Adipose tissue (tissue), 3 donors: ENCODE results near the gene DNAJC2. TPM values are rescaled to one million over a fixed set of nuclear protein-coding genes. Genes with fewer than 3 reads are reported as not detected.
A peak's percentile ranks its signal among the peaks of the same experiment; 100 is the strongest.

ENCODE experiments used
- H3K27ac ChIP-seq: one replicate; pipeline ENCODE4 v1.5.1; 2013; ENCODE audit warnings: low read depth, low read length
- WGBS, 3 donors: extraction: QIAGEN DNeasy Blood & Tissue Kit; methylation state at CpG; one replicate each; pipeline ENCODE4 v1.1.7; 2013; 5-methylcytosine and 5-hydroxymethylcytosine counted together
- polyA plus RNA-seq, 3 donors: library from polyadenylated mRNA; stranded (reverse); fragments of 200-250 nt; gene quantifications; one replicate each; pipeline ENCODE4 v1.2.3, GENCODE V29; 2013
- donor health status: healthy with polysubstance abuse.
- donor health status: Bipolar disorder and iron deficiency.
- donor health status: healthy.

DNAJC2 gene
- polyA plus RNA-seq, 3 donors, result 10.4 to 19.5 (median 18.7) TPM

GRCh38 chr7:103347507-103348267, 3.1 kb upstream of the DNAJC2 start, which contains the start of gene PSMC2:
PSMC2 (plus strand) TSS chr7:103347643; CDS start chr7:103347712, 69 bp downstream.
- peak within 1 kb of the TSS; percentile 88 for H3K27ac ChIP-seq
- WGBS, 3 donors, result 0% methylated on average over 25 of the region's 25 CpGs

GRCh38 chr7:103346396-103346795, 1.8 kb upstream of the DNAJC2 start:
- 85 to 89% (median 88%) methylated on average over 5 of the region's 5 CpGs for WGBS, 3 donors
- H3K27ac ChIP-seq, result no peak overlapping the region

GRCh38 chr7:103343758-103344452, 662 bp downstream of the DNAJC2 start:
- WGBS, 3 donors, result 1% methylated on average over 26 of the region's 26 CpGs
- peak overlapping the region; percentile 55 for H3K27ac ChIP-seq

DNA sequence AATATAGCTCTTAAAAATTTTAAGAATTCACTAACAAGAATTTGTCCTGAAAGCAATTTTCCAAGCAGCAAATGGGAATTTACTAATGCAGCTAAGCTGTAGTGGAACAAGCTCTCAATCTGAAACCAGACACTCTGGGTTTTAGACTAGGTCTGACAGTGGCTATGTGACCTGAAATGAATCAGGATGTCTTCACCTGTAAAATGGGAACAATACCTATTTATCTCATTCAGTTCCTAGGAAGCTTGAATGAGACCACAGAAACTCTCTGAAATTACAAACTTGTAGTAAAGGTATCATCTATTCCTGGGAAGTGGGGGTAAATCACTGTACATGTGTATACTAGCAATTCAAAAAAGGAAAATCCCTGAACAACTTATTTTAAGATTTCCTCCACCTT, 1.2 kb downstream of the DNAJC2 start:
- H3K27ac ChIP-seq, result no peak overlapping the region

GRCh38 chr7:103341466-103341865, 3.1 kb downstream of the DNAJC2 start:
- H3K27ac ChIP-seq, result no peak overlapping the region
- 80 to 84% (median 81%) methylated on average over 2 of the region's 2 CpGs for WGBS, 3 donors

- WGBS, 3 donors, result 97 to 98% (median 98%) methylated on average over 2 of the region's 2 CpGs
- no peak overlapping the region for H3K27ac ChIP-seq
Observed at GRCh38 chr7:103338864-103339263, 5.7 kb downstream of the DNAJC2 start.

DNA sequence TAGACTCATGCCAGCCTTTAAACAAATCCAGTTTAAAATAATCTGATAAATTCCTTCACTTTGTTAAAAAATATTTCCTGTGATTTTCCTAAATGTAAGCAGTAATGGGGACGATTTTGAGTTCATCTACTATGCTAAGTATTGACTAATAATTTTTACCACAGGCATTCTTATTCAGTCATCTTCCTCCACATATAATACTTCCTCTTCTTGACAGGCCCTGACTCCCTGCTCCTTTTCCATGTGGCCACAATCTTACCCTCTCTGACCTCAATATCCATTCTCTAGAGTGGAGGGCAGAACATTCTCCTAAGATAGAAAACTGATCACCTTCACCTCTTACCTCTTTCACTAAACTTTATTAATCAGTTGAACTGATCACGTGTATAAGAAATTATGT, 7.8 kb downstream of the DNAJC2 start:
- 73 to 97% (median 79%) methylated on average over 2 of the region's 2 CpGs for WGBS, 3 donors
- H3K27ac ChIP-seq, result no peak overlapping the region

DNA sequence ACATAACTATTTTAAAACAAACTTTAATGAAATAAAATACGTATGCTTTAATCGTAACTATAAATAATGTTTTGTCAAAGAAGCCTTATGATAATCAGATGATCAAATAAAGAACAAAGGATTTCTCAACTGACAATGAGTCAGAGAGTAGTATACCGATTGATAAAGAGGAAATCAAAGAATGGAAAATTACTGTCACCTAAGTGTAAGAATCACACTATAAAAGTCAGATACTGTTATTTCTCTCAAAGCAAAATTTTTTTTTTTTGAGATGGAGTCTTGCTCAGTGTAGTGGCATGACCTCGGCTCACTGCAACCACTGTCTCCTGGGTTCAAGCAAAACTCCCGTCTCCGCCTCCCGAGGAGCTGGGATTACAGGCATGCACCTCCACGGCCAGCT, 18.8 kb downstream of the DNAJC2 start:
- H3K27ac ChIP-seq, result no peak overlapping the region
- WGBS, 3 donors, result 89 to 92% (median 91%) methylated on average over 8 of the region's 8 CpGs

DNA sequence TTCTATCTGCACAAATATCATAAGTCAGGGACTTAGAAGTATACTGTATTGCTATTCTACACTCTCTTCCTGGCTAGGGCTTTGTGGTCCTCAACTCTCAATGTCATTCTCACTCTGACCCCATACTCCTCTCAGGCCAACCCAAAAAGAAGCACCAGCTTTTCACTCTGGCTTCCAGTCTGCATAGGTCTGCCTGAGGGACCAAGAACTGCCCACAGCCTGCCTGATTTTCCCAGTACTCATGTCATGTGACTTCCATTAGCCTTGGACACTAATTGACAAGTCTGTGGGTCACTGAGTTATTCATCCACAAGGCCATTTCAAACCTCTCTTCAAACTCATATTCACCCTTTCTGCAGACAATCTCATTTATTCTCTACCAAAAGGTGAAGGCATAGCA, 27.6 kb downstream of the DNAJC2 start:
- H3K27ac ChIP-seq, result no peak overlapping the region

- 90 to 92% (median 92%) methylated on average over 2 of the region's 2 CpGs for WGBS, 3 donors
- no peak overlapping the region for H3K27ac ChIP-seq
Observed at GRCh38 chr7:103316380-103316941, 28.1 kb downstream of the DNAJC2 start.

DNA sequence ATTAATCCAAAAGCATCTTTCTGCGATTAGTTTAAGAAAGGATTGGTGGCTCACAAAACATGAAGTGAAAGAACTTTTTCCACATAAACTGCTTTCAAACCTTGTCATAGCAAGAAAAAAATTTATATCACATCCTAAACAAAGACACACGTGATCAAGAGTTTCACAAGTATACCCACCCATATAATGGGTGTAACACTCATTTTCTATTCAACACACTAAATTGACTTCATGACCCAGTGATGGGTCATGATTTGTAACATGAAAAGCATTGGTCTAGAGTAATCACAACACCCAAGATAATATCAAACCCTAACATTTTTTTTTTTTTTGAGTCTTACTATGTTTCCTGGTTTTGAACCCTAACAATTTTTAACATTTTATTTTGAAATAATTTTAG, 29.7 kb downstream of the DNAJC2 start:
- no peak overlapping the region for H3K27ac ChIP-seq
- 83 to 87% (median 86%) methylated on average over 2 of the region's 2 CpGs for WGBS, 3 donors

GRCh38 chr7:103307503-103308231, 36.9 kb downstream of the DNAJC2 start:
- WGBS, 3 donors, result 57 to 67% (median 64%) methylated on average over 3 of the region's 3 CpGs
- no peak overlapping the region for H3K27ac ChIP-seq

DNA sequence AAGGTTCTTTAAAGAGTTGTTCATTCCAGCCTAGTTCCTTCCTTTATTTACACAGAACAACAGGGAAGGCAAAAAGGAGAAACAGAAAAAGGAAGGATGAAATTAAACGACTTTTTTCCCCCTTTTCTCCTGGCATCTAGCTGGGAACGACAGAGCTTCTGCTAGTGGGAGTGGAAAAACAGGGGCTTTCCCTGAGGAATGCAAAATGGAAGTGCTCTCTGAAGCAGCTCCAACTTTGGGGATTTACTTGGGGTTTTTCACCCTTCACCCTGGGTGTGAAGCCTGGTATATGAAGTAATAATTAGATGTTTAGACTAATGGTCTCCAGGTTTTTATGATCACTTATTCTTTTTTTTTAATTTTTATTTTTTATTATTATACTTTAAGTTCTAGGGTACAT, 43.1 kb downstream of the DNAJC2 start:
- WGBS, 3 donors, result 27 to 63% (median 31%) methylated on average over 2 of the region's 2 CpGs

DNA sequence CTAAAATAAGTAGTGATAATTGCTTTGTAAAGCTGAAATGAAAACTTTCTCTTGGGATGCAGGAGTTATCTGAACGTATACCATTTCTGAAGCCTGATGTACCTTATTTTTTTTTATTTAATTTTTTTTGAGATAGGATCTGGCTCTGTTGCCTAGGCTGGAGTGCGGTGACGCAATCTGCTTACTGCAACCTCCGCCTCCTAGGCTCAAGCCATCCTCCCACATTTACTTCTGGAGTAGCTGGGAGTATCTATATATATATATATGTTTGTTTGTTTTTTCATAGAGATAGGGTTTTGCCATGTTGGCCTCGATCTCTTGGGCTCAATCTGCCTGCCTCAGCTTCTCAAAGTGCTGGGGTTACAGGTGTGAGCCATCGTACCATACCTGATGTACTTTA, 44.9 kb downstream of the DNAJC2 start:
- no peak overlapping the region for H3K27ac ChIP-seq

More for the DNA sequence above, 43.1 kb downstream of the DNAJC2 start:
- no peak overlapping the region for H3K27ac ChIP-seq

DNA sequence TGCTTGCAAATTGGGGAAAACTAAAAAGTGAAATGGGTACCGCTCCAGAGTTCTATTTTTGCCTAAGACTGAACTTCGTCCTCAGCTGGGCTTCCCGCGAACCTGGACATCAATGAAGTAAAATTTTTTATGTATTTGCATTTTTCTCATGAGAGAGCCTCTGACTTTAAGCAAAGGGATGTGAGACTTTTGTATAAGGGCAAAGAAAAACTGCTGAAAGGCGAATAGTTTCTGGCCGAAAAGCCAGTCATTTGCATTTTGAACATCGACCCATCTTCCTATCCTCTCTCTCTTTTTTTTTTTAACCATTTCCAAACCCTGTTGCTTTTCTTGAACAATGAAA, 46.8 kb downstream of the DNAJC2 start:
- 0 to 2% (median 1%) methylated on average over 7 of the region's 7 CpGs for WGBS, 3 donors
- H3K27ac ChIP-seq, result no peak overlapping the region

More for the DNA sequence above, 44.9 kb downstream of the DNAJC2 start:
- 81 to 87% (median 81%) methylated on average over 6 of the region's 6 CpGs for WGBS, 3 donors

GRCh38 chr7:103296901-103297836, 47.4 kb downstream of the DNAJC2 start, which contains the start of gene PMPCB:
PMPCB (plus strand) TSS chr7:103297435; CDS start chr7:103297460, 25 bp downstream.
- no peak within 1 kb of the TSS for H3K27ac ChIP-seq
- 1 to 4% (median 3%) methylated on average over 52 of the region's 52 CpGs for WGBS, 3 donors

DNA sequence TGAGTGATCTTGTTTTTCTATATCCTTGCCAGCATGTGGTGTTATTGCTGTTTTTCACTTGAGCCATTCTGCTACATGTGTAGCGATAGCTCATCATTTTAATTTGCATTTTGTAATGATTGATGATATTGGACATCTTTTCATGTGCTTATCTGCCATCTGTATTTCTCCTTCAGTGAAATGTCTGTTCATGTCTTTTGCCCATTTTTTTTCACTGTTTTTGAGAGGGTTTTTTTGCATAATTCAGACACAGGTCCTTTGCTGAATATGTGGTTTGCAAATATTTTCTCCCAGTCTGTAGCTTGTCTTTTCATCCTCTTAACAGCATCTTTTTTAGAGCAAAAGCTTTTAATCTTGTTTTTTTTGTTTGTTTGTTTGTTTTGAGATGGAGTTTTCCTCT, 51.0 kb downstream of the DNAJC2 start:
- WGBS, 3 donors, result 95 to 100% (median 100%) methylated on average over 1 of the region's 1 CpG
- H3K27ac ChIP-seq, result no peak overlapping the region

DNA sequence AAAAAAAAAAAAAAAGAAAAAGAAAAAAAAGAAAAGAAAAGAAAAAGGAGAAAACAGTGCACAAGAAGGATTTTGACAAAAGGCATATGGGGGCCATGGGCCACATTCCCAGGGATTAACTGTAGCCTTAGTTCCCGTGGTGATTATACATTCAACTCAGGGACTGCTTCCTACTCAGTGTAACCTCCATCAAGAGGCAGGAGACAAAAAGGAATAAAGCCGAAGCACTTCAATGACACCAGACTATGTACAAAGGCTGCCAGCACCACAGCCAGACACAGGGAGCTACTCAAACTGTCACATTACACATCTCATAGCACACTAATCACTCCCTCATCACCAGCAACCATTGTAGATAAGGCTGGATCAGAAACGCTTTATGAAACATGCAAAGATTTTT, 52.4 kb downstream of the DNAJC2 start:
- 61 to 71% (median 70%) methylated on average over 3 of the region's 3 CpGs for WGBS, 3 donors
- H3K27ac ChIP-seq, result no peak overlapping the region
